ENCODE measurements around the gene CAPN1.

GRCh38 chr11:65208785-65209710, 27.3 kb downstream of the CAPN1 start:
- TF ChIP-seq, protein P1, sequence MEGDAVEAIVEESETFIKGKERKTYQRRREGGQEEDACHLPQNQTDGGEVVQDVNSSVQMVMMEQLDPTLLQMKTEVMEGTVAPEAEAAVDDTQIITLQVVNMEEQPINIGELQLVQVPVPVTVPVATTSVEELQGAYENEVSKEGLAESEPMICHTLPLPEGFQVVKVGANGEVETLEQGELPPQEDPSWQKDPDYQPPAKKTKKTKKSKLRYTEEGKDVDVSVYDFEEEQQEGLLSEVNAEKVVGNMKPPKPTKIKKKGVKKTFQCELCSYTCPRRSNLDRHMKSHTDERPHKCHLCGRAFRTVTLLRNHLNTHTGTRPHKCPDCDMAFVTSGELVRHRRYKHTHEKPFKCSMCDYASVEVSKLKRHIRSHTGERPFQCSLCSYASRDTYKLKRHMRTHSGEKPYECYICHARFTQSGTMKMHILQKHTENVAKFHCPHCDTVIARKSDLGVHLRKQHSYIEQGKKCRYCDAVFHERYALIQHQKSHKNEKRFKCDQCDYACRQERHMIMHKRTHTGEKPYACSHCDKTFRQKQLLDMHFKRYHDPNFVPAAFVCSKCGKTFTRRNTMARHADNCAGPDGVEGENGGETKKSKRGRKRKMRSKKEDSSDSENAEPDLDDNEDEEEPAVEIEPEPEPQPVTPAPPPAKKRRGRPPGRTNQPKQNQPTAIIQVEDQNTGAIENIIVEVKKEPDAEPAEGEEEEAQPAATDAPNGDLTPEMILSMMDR (IDR thresholded peaks at IDR 0.05) = no peak
- TF ChIP-seq POLR2A (IDR thresholded peaks at IDR 0.05) = no peak

All from heart left ventricle (tissue), 13 donors.